HG03175 (cell line): Measurements from ENCODE around the gene EID2.

Experiments
- ATAC-seq: cut with Tn5 transposase; IDR thresholded peaks from one replicate; pipeline ENCODE4 v1.9.1; 2021; ENCODE audit warnings: mild to moderate bottlenecking, moderate library complexity; ENCODE audit not compliant: unreplicated experiment

EID2 gene

GRCh38 chr19:39539518-39540332 is at the start of gene EID2:
Gene EID2, minus strand, starts transcription at chr19:39540161. Its CDS starts 82 bp downstream, at chr19:39540079.
- ATAC-seq: peak; percentile 91

- ATAC-seq: no peak
Observed at GRCh38 chr19:39588066-39588465, 48.1 kb upstream of the EID2 start.

- no peak for ATAC-seq
Observed at GRCh38 chr19:39587496-39587895, 47.5 kb upstream of the EID2 start.

- ATAC-seq: no peak
Observed at GRCh38 chr19:39582891-39583625, 43.1 kb upstream of the EID2 start.

GRCh38 chr19:39582442-39582841 is 42.5 kb upstream of the EID2 start:
- ATAC-seq: no peak

GRCh38 chr19:39568604-39569003 is 28.6 kb upstream of the EID2 start:
- ATAC-seq: no peak

GRCh38 chr19:39566064-39566463 is 26.1 kb upstream of the EID2 start:
- no peak for ATAC-seq

- ATAC-seq: no peak
Observed at GRCh38 chr19:39563408-39563807, 23.4 kb upstream of the EID2 start.

- no peak for ATAC-seq
Observed at GRCh38 chr19:39558624-39559117, 18.7 kb upstream of the EID2 start.

GRCh38 chr19:39557811-39558623 is 18.1 kb upstream of the EID2 start:
- no peak for ATAC-seq

GRCh38 chr19:39555883-39556282 is 15.9 kb upstream of the EID2 start:
- no peak for ATAC-seq

- ATAC-seq: no peak
Observed at GRCh38 chr19:39554701-39555311, 14.8 kb upstream of the EID2 start.

GRCh38 chr19:39553082-39553652 is 13.2 kb upstream of the EID2 start:
- ATAC-seq: no peak

- ATAC-seq: no peak
Observed at GRCh38 chr19:39550197-39550596, 10.2 kb upstream of the EID2 start.

- ATAC-seq: no peak
Observed at GRCh38 chr19:39546599-39546998, 6.6 kb upstream of the EID2 start.

- ATAC-seq: no peak
Observed at GRCh38 chr19:39544911-39545310, 5.0 kb upstream of the EID2 start.

- ATAC-seq: no peak
Observed at GRCh38 chr19:39544226-39544903, 4.4 kb upstream of the EID2 start.

GRCh38 chr19:39543477-39543857 is 3.5 kb upstream of the EID2 start:
- no peak for ATAC-seq

GRCh38 chr19:39542206-39542605 is 2.2 kb upstream of the EID2 start:
- ATAC-seq: no peak

- no peak for ATAC-seq
Observed at GRCh38 chr19:39540333-39540673, 342 bp upstream of the EID2 start.
